Activated T-cell treated with anti-CD3 and anti-CD28 coated beads for 24 hours (primary cell): Measurements from ENCODE around the gene NECTIN1.

Source experiments
- DNase-seq: peaks from one replicate; pipeline ENCODE4 v3.0.0-alpha.2; 2020; ENCODE audit warnings: low read depth

NECTIN1 gene

GRCh38 chr11:119755356-119756071 is 26.5 kb upstream of the NECTIN1 start:
- no peak for DNase-seq

DNA sequence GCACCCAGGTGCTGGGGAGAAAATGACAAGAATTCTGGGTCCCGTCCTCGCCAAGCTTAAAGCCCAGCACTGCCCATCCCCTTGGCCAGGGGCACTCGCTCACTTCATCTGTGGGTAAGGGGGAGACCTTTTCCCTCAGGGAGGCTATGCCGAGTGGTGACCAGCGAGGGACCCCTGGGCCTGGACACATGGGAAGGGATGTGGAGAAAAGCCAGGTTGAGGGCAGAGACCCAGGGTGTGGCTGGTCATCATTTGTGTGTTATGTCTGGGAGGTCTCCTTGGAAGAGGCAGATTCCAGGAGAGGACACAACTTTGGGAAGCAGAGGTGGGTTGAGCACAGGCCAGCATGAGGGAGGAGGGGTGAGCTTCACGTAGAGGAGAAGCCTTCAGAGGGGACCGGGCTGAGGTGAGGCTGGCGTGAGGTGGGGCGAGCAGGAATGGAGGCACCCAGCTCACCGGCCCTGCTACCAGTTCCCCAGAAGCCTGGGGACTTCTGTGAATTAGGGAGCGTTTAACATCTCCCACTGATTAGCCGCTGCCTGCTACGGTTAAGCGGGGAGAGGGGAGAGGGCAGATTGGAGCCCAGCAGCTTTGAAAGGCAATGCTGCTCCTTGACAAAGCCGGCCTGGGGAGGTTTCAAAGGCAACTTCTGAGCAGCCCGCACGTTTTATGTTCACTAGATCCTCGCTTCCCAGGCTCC is 25.8 kb upstream of the NECTIN1 start:
- DNase-seq: no peak

DNA sequence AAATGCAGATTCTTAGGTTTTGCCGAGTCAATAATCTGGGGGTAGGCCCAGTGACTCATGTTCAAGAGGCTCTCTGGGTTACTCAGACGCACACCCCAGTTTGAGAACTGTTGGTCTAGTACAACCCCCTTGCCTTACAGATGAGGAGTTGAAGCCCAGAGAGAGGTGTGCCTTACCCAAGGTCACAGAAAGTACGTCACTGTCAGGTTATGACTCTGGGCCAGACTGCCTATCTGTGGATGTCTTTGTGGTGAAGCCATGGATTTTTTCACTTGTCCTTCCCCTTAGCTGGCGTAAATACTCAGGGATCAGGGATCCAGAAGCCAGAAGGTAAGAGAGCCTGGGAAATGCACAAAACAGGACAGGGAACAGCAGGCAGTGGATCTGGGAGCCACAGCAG is 25.2 kb upstream of the NECTIN1 start:
- no peak for DNase-seq

GRCh38 chr11:119752946-119753345 is 23.9 kb upstream of the NECTIN1 start:
- no peak for DNase-seq

DNA sequence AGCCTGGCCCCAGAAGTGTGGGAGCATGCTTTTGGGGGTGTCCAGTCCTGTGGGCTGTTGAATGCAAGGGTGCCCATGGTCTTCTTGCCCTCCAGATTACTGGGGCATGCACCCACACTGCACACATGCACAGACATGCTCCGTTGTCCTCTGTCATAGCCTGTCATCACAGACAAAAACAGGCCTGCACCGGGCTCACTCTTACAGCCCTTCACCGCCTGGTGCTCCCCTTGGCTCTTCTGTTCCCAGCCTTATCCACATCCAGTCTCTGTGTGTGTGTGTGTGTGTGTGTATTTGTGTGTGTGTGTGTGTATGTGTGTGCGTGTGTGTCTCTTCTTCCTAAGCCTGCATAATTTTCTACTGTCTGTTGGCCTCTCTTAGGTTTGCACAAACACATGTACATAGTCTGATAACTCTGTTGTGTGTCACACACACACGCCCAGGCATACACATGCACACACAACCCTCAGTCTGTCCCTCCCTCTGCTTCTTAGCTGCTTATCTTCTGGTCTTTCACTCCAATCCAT is 23.4 kb upstream of the NECTIN1 start:
- DNase-seq: no peak

GRCh38 chr11:119750056-119750455 is 21.1 kb upstream of the NECTIN1 start:
- no peak for DNase-seq

GRCh38 chr11:119749006-119749565 is 20.1 kb upstream of the NECTIN1 start:
- no peak for DNase-seq

- DNase-seq: no peak
These were observed 19.1 kb upstream of the NECTIN1 start for GRCh38 chr11:119747868-119748660.

- DNase-seq: no peak
These were observed 17.0 kb upstream of the NECTIN1 start for GRCh38 chr11:119745776-119746535.

GRCh38 chr11:119745112-119745511 is 16.1 kb upstream of the NECTIN1 start:
- no peak for DNase-seq

- no peak for DNase-seq
These were observed 15.6 kb upstream of the NECTIN1 start for GRCh38 chr11:119744577-119744976.

DNA sequence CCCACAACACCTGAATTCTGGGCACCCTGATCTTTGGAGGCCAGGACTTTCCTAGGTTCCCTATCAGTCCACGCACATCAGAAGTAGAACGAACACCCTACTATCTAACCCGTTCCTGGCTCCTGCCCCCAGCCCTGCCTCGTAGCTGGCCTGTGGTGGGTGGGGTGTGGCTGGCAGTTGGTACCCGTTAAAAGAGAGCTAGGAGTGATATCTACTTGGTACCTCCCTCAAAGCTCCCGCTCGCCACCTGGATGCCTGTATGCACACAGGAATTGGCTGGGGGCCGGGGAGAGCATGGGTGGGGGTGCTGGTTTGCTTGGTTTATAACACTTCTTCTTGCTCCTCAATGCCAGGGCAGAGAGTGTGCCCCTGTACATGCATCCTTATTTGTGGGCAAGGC is 14.0 kb upstream of the NECTIN1 start:
- no peak for DNase-seq

DNA sequence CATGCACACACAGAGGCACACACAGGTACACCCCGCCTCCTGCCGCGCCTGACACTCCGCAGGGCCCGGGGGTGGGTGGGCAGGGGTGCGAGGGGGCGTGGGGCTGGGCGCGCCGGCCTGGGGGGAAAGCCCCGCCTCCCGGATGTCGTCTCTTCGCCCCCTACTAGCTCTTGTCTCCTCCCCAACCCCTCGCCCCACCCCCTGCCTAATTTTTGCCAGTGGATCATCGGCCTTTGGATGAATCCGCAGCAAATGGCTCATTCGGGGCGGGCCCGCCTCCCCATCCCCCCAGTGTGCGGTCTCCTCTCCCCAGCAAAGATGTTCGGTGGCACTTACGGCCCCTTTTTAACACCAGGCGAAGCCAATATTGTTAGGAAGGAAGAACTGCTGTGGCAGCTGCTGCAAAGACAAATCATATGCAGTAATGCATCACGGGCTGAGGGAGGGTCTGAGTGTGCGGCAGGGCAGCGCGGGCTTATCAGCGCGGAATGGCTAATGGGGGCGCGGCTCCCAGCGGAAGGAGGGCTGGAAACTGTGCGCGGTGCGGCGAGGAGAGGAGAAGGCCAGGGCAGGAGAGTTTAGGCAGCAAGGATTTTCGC is 13.4 kb upstream of the NECTIN1 start:
- DNase-seq: no peak

DNA sequence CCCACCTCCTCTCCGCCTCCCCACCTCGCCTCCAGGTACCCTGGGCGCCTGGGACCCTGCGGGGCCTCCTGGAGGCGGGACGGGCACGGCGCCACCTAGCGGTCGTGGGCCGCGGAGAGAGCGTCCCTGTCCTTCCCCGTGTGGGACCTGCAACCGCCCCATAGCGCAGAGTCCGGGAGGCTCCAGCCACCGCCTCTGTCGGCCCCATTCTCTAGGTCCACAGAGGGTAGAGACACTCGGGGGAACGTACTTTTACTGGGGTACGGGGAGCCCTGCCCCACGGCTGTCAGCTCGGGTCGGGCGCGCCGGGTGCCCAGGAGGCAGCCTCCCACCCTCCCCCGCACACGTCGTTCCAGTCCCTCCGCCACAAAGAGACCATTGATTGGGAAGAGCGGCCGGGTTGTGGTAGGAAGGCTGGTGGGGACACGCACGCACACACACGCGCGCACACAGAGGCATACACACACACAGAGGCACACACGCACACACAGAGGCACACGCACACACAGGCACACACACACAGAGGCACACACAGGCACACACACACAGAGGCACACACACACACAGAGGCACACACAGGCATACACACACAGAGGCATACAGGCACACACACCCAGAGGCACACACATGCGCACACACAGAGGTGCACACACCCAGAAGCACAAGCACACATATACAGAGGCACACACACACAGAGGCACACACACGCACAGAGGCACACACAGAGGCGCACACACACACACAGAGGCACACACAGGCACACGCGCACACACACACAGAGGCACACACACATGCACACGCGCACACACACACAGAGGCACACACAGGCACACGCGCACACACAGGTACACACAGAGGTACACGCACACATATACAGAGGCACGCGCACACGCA is 12.6 kb upstream of the NECTIN1 start:
- peak; percentile 35 for DNase-seq

- DNase-seq: no peak
These were observed 11.0 kb upstream of the NECTIN1 start for GRCh38 chr11:119739975-119740374.

DNA sequence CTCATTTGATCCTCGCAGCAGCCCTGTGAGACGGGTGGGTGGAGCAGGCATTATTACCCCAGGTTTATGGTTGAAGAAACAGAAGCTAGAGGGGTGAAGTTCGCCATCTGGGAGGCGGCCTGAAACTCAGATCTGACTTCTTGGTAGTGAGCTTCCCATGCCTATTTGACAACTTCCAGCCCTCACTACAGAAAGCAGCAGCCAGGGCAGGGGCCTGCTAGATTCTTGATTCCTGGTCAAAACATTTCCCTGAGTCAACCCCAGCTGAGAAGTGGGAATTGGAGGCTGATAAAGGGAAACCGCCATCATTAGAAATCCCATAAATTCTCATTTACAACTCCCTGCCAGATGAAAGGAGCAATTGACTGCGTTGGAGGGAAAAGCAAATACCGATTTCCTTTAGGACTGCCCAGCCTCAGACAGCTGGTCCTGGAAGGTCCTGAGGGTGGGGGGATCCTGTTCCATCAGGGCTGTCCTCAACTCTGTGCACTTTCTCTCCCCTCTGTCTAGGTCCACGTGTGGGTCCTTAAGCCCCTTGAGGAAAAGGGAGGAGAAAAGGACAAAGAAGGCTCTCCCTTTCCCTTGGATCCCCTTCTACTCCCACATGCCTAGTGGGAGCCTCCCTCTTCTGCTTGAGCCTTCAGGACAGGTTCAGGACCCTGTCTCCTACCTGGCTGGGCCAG is 10.2 kb upstream of the NECTIN1 start:
- no peak for DNase-seq

DNA sequence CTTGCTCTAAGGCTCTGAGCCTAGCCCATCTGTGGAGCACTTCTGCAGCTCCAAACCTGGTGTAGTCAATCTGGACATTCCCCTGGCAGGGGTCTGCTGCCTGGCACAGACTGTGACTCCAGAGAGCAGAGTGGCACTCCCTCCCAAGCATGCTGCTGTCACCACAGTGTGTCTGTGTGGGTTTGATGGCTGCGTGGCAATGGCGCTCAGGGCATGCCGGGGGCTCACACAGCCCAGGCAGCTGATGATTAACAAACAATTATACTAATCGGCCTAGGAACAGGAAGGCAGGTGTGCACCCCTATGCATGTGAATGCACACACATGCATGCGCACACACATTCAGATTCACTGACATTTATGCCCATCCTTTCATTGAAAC is 9.0 kb upstream of the NECTIN1 start:
- DNase-seq: no peak

DNA sequence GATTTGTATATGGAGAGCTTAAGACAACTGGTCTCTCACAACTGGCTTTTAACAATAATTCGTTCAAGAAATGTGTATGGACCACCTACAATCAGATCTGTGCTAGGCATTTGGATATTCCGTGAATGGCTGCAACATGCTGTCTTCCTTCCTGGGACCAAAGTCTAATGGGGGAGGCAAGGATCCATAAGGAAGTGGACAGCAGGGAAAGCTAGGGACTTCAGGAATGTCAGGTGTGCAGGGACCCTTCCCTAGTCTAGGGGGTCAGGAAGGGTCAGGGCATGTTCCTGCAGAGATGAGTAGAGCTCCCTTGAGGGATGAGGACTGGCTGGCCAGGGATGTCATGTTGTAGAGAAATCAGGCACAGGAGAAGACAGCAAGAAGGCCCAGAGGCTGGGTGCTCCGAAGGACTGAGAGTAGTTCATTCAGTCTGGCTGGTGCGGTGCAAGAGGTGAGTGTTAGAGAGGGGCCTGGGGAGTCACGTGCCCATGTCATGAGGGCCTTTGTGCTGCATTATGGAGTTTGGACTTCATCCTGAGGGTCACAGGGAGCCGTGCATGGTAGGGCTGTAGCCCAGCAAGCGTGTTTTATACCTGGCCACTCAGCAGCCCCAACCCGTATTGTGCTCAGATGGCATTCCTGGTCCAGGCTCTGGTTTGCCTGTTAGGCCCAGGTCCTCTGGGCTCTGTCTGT is 8.5 kb upstream of the NECTIN1 start:
- DNase-seq: no peak

DNA sequence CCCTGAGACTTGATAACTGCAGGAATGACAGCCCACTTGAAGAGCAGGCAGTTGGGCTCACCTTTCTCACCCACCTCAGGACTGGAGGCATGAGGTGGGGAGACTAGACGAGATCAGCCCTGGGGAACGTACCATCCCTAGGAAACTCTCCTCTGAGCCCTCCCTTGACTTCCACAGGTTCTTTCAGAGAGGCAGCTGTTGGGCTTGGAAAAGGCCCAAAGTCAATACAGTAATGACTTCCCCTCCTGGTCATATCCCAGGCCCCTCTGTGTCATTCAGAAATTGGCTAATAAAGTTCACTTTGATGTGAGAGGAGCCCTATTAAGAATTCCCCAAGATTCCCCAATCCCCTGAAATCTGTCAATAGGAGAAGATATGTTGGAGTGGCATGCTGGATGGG is 5.8 kb upstream of the NECTIN1 start:
- DNase-seq: no peak
